Measurements from ENCODE around the gene AGBL1. TPM values are rescaled to one million over a fixed set of nuclear protein-coding genes. Genes with fewer than 3 reads are reported as not detected.

AGBL1 gene
- total and polyA plus RNA-seq, 11 donors, result under 0.01 to 0.08 (median 0.02) TPM; not detected in 8

DNA sequence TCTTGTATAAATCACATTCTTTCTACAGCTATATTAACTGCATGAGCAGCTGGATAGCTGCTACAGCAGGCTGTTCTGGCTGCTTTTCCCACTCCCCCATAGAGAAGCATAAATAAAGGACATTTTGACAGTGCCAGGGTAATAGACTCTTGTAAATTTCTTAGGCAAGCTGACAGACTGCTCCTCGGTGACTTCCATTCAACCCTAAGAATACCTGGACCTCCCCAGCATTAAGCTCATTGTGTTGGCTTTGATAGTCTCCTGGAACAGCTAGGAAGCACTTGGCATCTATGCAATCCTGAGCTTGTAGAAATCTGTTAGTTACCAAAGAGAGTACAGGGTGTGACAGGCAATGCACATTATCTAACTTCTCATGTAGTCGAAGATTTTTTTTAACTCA, 475.4 kb downstream of the AGBL1 start:
- WGBS, 4 donors, result 42 to 58% (median 49%) methylated on average over 2 of the region's 2 CpGs

DNA sequence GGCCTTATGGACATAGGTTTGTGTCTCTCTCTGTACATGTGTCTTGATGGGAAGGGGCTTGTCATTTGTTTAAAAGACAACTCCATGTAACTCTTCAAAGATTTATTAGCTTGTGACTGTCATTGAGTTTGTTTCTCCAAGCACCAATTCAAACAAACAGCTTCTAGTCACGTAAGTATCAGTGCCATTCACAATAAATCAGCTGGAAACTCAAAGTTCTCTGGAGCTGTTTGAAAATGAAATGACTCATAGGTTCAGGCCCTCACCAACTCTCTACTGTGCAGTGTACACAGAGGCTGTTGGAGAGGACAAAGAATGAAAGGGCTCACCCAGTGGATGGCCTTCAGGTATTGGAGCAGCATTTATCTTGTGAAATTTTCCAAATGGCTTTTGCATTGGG, 476.3 kb downstream of the AGBL1 start:
- H3K4me1 ChIP-seq, result peaks cover 0 to 5% (median 0%) of the 10 kb centered on the region in 12 donors
- no peak overlapping the region for H3K4me3 ChIP-seq
- H3K9me3 ChIP-seq, result peaks cover 0 to 6% (median 0%) of the 10 kb centered on the region in 12 donors
- ATAC-seq (peak in 1 of 4 donors; percentile 34), DNase-seq (no peak)
- no peak overlapping the region for H3K27ac ChIP-seq
- H3K27me3 ChIP-seq, result no peaks in the 10 kb centered on the region
- 52 to 73% (median 67%) methylated on average over 1 of the region's 1 CpG for WGBS, 4 donors
- H3K36me3 ChIP-seq, result no peaks in the 10 kb centered on the region
- intact Hi-C loops (cut with DNase I), result no loop called here
- TF ChIP-seq, protein P1, sequence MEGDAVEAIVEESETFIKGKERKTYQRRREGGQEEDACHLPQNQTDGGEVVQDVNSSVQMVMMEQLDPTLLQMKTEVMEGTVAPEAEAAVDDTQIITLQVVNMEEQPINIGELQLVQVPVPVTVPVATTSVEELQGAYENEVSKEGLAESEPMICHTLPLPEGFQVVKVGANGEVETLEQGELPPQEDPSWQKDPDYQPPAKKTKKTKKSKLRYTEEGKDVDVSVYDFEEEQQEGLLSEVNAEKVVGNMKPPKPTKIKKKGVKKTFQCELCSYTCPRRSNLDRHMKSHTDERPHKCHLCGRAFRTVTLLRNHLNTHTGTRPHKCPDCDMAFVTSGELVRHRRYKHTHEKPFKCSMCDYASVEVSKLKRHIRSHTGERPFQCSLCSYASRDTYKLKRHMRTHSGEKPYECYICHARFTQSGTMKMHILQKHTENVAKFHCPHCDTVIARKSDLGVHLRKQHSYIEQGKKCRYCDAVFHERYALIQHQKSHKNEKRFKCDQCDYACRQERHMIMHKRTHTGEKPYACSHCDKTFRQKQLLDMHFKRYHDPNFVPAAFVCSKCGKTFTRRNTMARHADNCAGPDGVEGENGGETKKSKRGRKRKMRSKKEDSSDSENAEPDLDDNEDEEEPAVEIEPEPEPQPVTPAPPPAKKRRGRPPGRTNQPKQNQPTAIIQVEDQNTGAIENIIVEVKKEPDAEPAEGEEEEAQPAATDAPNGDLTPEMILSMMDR (IDR thresholded peaks at IDR 0.05), result no peak
- no peak for TF ChIP-seq POLR2A (IDR thresholded peaks at IDR 0.05)

More for the DNA sequence above, 475.4 kb downstream of the AGBL1 start:
- H3K9me3 ChIP-seq, result peaks cover 0 to 12% (median 0%) of the 10 kb centered on the region in 12 donors
- intact Hi-C loops (cut with DNase I), result no loop called here
- no peaks in the 10 kb centered on the region for H3K27me3 ChIP-seq
- no peak overlapping the region for H3K27ac ChIP-seq
- TF ChIP-seq, protein P1 (IDR thresholded peaks at IDR 0.05), result no peak
- TF ChIP-seq POLR2A (IDR thresholded peaks at IDR 0.05), result no peak
- no peaks in the 10 kb centered on the region for H3K36me3 ChIP-seq
- H3K4me1 ChIP-seq, result peaks cover 0 to 5% (median 0%) of the 10 kb centered on the region in 12 donors
- no peak for DNase-seq
- ATAC-seq, result no peak
- no peak overlapping the region for H3K4me3 ChIP-seq

DNA sequence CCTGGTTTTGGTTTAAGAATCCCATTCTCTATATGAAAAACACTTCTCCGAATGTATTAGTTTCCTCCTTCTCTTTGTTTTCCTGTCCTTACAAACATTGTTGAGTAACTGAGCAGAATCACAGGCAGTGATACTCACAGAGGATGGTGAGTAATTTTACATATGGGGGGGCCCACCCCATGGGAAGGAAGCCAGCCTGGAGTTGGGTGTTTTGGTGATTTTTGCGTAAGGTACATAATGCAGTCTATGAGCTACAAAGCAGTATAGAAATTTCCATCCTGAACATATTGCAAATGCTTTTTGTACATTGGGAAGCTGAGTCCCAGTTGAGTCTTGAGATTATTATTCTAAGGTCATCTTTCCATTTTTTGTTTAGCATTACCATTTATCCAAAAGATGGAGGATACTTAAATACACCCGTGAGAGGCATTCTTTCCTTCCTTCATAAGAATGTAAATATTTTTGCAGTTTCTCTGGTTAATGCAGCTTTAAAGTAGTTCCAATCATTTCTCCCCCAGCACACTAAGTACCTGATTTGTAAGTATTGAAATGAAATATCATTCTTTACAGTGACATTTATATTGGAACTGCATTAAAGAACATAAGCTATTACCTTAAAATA, 476.8 kb downstream of the AGBL1 start:
- peaks cover 0 to 8% (median 0%) of the 10 kb centered on the region in 12 donors for H3K9me3 ChIP-seq
- intact Hi-C loops (cut with DNase I), result no loop called here
- no peaks in the 10 kb centered on the region for H3K27me3 ChIP-seq
- no peak for DNase-seq
- peaks cover 0 to 5% (median 0%) of the 10 kb centered on the region in 12 donors for H3K4me1 ChIP-seq
- H3K36me3 ChIP-seq, result no peaks in the 10 kb centered on the region
- no peak for ATAC-seq
- H3K4me3 ChIP-seq, result no peak overlapping the region
- WGBS, 4 donors, result 82 to 87% (median 85%) methylated on average over 3 of the region's 3 CpGs
- TF ChIP-seq POLR2A (IDR thresholded peaks at IDR 0.05), result no peak
- TF ChIP-seq, protein P1 (IDR thresholded peaks at IDR 0.05), result no peak
- H3K27ac ChIP-seq, result no peak overlapping the region

DNA sequence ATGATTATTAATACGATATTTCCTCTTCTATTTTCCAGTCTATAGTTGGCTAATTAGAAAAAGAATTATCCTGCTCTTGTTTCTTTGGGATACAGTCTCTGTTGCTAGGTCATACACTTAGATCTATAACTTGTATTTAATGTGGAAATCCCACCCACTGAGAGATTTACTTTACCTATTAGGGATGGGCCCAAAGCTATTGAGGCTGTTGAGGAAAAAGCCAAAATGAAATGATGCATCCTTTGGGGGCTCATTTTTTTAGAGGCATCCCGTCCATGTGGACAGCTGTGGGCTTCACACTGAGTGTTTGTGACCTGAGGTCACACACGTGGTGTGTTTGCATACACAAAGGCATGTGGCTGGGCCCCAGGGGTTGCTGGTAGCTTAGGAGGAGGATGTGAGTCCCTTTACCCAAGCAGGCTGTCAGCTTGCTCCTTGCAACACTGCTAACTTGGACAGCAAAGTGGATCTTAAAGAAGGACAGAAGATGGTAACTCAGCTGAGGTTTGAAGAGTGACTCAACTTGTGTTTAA, 477.4 kb downstream of the AGBL1 start:
- WGBS, 4 donors, result 46 to 61% (median 49%) methylated on average over 3 of the region's 3 CpGs
- intact Hi-C loops (cut with DNase I), result no loop called here
- H3K27me3 ChIP-seq, result no peaks in the 10 kb centered on the region
- no peak overlapping the region for H3K27ac ChIP-seq
- H3K9me3 ChIP-seq, result peaks cover 0 to 9% (median 0%) of the 10 kb centered on the region in 12 donors
- ATAC-seq (no peak), DNase-seq (no peak)
- no peak overlapping the region for H3K4me3 ChIP-seq
- TF ChIP-seq POLR2A (IDR thresholded peaks at IDR 0.05), result no peak
- H3K4me1 ChIP-seq, result peaks cover 0 to 5% (median 0%) of the 10 kb centered on the region in 12 donors
- no peaks in the 10 kb centered on the region for H3K36me3 ChIP-seq

Data from heart left ventricle (tissue), 16 donors.